Heart left ventricle (tissue), 13 donors: ENCODE data around the gene KCNE4.
A peak's percentile ranks its signal among the peaks of the same experiment; 100 is the strongest.

Experiments used
- POLR2A ChIP-seq, 2 donors: fragments of 450-650 bp; IDR thresholded peaks; one replicate each; pipeline ENCODE4 v1.6.1; 2017; ENCODE audit warnings: antibody characterized with exemption in 2 of 2, mild to moderate bottlenecking in 2 of 2, moderate library complexity in 2 of 2
- TF ChIP-seq, protein P1 (sequence below), 12 donors: fragments of 200-600 bp; sonication (generic) in 4 of 12; IDR thresholded peaks; one replicate each; pipeline versions ENCODE4 v1.5.0 to v1.8.0; 2018 to 2022; ENCODE audit warnings: antibody characterized with exemption in 12 of 12, mild to moderate bottlenecking in 5 of 12
- donor health status: ischemic (EF 13 %, LVEDD 7.1; RV severe dilation, severe dysfunction).
- donor health status: DM: no; HTN: yes; CAD: no.
- donor health status: DM: no; HTN: no; CAD: no.
- donor health status: ischemic (EF 25% LVEDD 6.9; RV normal size, moderate dysfunction).
- donor health status: ischemic (EF 25% LVEDD 5.7; RV mildly dilated, moderate dysfunction).
- donor health status: ischemic (EF 35%, LVEDD 5.7; RV mildly dilated, moderate dysfunction).
- donor health status: nonischemic (EF 11% LVEDD 7.7; RV severe dilation, severe dysfunction).
- donor health status: DM: yes; HTN: yes; CAD: no.
- donor health status: PGD.
- donor health status: ischemic (EF 29% LVEDD 5.4; RV normal size, mild dysfunction).
- donor health status: nonischemic (EF 23%, LVEDD 6.1; RV moderate dilation, normal function).

- peak in 1 of 2 donors; percentile 51 for TF ChIP-seq POLR2A (IDR thresholded peaks at IDR 0.05)
- TF ChIP-seq, protein P1, sequence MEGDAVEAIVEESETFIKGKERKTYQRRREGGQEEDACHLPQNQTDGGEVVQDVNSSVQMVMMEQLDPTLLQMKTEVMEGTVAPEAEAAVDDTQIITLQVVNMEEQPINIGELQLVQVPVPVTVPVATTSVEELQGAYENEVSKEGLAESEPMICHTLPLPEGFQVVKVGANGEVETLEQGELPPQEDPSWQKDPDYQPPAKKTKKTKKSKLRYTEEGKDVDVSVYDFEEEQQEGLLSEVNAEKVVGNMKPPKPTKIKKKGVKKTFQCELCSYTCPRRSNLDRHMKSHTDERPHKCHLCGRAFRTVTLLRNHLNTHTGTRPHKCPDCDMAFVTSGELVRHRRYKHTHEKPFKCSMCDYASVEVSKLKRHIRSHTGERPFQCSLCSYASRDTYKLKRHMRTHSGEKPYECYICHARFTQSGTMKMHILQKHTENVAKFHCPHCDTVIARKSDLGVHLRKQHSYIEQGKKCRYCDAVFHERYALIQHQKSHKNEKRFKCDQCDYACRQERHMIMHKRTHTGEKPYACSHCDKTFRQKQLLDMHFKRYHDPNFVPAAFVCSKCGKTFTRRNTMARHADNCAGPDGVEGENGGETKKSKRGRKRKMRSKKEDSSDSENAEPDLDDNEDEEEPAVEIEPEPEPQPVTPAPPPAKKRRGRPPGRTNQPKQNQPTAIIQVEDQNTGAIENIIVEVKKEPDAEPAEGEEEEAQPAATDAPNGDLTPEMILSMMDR (IDR thresholded peaks at IDR 0.05): no peak
Observed at GRCh38 chr2:223051693-223052289, at the start of gene KCNE4.
